HG03565 (cell line): ENCODE results near the gene CDCA8.

ENCODE experiments used
- ATAC-seq: cut with Tn5 transposase; IDR thresholded peaks from one replicate; pipeline ENCODE4 v1.9.1; 2021; ENCODE audit warnings: mild to moderate bottlenecking, moderate library complexity; ENCODE audit not compliant: unreplicated experiment

Gene CDCA8

DNA sequence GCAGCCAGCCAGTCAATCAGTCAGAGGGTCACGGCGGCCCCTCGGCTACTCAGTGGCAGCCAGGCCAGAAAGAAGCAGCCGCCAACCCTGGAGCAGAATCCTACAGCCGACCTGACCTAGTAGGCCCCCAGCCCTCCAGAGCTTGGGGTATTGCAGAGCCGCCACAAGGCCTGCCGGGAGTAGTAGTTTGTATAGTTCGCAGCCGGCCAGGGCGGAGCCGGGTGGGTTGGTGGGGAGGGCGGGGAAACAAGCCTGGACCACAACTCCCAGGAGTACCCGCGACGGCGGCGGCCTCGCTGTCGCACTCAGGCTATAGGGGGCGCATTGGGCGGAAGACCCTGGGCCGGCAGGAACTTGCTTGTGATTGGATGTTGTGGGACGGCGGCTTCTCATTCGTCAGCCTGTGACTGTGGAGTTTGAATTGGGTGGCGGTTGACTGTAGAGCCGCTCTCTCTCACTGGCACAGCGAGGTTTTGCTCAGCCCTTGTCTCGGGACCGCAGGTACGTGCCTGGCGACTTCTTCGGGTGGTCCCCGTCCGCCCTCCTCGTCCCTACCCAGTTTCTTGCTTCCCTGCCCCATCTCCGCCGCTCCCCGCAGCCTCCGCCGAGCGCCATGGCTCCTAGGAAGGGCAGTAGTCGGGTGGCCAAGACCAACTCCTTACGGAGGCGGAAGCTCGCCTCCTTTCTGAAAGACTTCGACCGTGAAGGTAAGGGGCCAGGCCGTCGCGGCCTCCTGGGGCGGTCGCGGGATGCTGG is at the start of gene CDCA8:
Gene CDCA8, plus strand, starts transcription at position 439 of the 756 bp plus-strand sequence. Its CDS starts 175 bp downstream, at position 614.
- peak; percentile 80 for ATAC-seq

DNA sequence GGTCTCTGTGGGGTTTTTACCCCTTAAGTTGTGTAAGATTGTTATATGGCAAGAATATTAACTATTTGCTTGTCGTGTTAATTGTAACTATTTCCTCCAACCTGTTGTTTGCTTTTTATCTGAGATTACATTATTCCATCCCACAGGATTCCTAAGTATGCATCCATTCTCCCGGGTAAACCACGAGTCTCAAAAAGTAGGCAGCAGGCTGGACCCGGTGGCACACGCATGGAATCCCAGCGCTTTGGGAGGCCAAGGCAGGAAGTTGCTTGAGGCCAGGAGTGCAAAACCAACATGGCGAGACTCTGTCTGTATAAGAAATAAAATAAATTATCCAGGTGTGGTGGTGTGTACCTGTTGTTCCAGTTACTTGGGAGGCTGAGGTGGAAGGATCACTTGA is 45.0 kb upstream of the CDCA8 start:
- ATAC-seq: no peak

DNA sequence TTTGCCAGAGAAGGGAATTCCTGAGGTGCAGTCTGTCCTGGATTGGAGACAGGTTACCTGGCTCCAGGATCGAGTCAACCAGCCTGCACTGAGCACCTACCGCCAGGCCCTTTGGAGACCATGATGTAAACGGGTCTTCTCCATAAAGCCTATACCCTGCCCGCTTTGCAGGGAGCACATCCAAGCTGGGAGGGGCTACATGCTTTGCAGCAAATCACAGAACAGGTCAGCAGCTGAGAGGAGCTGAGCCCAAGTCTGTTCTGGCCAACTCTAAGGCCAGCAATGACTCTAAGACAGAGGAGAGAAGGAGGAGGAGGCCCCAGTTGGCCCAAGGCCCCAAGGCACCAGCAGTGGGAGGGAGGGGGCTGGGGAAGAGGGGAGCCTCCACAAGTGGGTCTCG is 42.1 kb upstream of the CDCA8 start:
- no peak for ATAC-seq

DNA sequence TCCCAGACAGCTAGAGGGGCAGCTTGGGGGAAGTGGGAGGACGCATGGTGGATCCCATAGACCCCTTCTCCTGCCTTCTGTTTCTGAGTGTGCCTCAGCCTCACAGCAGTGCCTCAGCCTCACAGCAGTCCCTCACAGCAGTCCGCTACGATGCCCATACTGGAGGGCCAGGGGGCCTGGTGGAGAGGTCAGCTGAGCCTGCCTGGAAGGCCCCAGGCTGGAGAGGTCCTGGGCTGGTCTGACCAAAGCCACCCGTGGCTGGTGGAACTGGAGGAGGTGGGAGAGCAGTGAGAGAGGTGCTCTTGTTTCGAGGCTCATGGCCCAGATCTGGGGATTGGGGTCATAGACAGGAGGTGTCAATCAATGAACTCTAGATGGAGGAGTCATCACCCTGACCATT is 41.6 kb upstream of the CDCA8 start:
- ATAC-seq: no peak

DNA sequence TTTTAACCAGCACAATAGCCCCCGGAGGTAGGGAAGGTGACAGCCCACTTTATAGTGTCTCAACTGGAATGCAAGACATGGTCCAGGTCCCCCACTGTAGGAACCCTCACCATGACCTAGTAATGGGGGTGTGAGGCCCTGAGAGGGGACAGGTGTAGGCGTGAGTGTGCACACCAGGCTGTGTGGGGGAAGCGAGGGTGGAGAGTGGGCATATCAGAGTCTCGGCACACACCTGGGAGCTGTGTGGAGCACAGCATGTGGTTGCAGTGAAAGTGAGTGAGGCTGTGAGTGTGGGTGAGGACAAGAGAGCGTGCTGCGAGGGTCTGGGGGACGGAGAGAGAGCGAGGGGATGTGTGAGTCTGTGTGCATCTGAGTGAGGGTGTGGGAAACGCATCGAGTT is 40.5 kb upstream of the CDCA8 start:
- ATAC-seq: no peak

DNA sequence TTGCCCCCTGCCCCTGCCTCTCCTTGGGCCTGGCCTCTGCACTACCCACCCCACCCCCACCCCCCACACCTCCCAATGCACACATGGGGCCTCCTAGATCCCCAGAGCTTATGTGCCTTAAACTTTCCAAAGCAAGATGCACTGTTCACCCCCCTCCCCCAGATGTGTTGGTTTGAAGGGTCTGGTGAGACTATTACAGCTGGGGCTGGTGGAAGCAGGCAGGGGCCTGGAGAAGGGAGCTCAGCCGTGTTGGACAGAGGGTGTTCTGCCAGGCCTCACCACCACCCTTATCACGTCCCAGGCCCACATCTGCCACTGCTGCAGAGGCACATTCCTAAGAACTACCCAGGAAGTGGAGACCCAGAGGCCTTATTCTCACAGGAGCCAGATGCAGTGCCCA is 39.3 kb upstream of the CDCA8 start:
- no peak for ATAC-seq

DNA sequence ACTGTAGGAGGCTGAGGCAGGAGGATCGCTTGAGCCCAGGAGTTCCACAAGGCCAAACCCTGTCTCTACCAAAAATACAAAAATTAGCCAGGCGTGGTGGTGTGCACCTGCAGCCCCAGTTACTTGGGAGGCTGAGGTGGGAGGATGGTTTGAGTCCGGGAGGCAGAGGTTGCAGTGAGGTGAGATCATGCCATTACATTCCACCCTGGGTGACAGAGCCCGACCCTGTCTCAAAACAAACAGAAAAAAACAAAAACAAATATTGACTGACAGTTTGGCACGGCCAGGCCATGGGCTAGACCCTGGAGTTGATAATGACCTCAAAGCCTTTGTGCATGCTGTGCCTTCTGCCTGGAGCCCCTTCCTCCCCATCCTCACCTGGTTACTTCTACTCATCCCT is 38.4 kb upstream of the CDCA8 start:
- ATAC-seq: no peak

DNA sequence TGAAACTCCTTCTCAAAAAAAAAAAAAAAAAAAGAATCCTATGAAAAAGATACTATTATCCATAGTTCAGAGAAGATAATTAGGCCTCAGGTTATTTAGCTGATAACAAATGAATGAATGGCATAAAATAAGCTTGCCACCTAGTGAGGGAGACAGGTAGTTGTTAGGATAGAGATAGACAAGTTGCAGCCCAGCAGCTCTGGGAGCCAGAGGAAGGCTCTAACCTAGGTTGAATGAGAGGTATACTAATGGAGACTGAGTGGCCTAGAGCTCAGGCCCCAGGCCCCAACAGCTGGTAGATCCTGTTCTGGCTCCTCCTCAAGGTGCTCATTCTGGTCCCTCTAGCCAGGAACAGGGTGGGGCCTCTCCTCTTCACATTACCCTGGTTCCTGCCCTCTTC is 37.0 kb upstream of the CDCA8 start:
- no peak for ATAC-seq

DNA sequence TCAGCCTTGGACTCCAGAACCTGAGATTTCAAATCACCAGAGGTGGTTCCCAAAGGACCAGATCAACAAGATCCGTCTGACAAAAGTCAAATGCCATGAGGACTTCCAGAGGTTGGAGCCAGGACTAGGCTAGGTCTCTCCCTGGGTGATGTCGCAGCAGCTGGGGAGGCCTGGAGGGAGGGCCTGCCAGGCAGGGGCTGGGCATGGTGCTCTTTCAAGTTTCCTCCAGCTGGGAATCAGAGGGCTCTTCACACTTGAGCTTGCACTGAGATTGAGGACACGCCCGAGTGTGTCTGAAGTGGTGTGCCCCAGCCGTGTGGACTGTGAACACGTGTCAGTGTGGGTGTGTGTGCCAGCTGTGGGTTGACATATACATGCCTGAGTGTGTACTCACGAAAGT is 36.3 kb upstream of the CDCA8 start:
- no peak for ATAC-seq

DNA sequence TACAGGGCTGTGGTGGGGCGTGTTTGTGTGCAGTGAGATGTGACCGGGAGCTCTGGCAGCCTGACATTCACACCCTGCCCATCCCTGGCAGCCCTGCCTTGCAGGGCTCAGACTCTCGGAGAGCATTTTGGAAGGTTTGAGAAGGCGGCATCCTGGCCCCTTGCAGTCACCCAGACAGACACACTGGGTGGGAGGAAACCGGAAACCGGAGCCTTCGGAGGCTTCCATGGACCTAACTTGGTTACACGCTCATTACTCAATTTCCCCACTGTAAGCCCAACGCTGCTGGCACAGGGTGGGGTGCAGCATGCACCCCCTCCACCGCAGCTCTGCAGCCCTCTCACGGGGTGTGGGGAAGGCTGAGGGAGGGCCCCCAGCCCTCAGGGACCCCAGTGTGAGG is 35.4 kb upstream of the CDCA8 start:
- no peak for ATAC-seq

DNA sequence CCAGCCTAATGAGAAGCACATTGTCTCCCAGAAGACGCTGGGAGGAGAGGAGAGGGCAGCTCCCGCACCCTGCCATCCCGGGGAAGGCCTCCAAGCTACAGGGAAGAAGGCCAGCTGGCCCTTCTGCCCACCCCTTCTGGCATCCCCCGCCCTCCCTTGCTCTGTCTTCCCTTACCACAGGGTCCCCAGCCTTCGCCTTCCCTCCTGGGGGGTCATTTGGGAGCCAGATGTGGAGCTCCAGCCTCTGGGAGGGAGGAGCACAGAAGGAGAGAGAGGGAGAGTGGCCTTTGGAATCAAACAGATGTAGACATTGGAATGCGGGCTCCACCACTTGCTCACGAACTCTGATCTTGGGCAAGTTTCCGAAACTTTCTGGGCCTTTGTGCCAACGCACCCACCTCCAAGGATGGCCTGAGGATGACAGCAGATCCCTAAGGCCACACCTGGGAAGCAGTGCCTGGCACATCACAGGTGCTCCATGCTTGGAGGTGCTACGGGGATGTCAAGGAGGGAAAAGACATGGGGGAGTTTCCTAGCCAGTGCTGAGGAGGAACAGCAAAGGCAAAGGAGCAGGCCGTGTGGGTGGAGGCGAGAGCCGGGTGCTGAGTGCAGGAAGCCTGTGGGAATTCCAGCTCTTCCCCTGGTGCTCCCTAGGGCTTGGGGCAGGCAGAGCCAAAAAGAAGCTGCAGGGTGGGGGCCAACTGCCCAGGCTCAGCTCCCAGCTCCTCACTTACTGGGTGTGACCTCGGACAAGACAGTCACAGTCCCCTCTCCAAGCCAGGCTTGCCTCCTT is 34.5 kb upstream of the CDCA8 start:
- no peak for ATAC-seq

DNA sequence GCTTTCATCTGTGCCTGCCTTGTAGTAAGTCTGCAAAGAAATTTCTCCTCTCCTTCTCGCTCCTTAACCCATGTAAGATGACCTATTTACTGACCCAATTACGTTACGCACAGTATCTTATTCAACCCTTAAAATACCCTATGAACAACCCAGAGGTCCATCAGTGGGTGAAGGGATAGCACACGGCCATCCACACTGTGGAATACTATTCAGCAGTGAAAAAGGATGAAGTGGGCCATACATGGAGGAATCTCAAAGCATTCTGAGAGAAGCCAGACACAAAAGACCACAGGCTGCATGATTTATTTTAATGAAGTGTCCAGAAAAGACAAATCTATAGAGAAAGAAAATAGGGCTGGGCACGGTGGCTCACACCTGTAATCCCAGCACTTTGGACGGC is 33.8 kb upstream of the CDCA8 start:
- ATAC-seq: no peak

DNA sequence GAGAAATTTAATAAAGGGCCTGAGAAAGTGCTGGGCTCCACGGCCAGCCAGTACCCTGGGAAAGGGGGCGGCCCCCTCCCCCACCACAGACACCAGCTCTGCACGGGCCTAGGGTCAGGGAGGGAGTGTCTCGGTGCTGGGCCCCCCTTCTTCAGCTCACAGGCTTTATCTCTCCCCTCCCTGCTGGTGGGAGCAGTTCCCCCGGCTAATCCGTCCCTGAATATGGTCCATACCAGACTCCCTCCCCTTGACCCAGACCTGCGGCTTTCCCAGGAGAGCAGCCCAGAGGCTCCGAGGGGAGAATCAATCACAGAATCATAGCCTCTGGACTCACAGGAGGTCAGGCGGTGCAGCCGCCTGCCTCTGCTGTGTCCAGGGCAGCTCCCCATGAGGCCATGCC is 31.7 kb upstream of the CDCA8 start:
- no peak for ATAC-seq

DNA sequence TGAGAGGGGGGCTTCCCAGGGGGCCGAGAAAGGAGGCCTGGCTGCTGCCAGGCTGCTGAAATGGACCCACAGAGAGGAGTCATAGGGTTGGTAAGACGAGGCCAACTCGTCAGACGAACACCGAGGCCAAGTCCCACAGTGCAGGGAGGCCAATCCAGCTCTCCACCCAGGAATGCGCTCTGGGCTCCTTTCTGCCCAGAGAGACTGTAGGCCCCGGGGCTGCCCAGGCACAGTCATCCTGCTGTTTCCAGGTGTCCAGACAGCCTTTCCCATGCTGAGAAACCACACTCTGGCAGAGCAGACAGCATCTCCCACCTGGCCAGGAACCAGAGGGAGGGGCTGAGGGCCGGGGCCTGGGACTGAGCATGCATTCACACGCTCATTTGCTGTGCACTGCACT is 30.9 kb upstream of the CDCA8 start:
- ATAC-seq: no peak

DNA sequence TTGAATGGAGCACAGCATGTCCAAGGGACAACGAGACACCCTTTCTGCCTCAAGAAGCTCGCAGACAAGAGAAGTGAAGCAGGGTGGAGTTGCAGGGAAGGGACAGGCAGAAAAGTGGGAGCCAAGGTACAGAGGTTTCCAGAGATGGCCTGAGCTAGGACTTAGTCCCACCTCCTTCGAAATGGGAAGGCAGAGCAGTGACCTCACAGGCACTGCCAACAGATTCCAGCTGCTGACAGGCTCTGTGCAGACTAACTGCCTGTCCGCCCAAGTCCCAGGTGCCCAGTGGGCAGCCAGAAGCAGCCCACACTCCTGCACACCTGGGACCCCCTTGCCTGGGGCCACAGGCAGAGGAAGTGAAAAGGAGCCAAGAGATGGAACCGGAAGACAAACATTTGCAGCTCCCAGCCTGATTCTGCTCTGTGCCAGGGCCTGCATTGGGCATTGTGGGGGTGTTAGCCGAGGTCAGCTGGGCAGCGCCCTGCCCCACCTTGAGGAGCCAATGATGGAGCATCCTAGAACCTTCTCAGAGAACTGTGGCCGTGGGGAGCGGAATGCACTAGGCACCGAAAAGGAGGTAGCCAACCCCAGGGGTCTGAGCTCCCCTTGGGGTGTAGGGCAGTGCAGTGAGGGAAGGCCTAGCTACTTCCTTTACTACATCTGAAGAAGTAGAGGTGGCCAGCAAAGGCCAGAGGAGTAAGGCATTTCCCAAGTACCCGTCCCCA is 30.1 kb upstream of the CDCA8 start:
- no peak for ATAC-seq

DNA sequence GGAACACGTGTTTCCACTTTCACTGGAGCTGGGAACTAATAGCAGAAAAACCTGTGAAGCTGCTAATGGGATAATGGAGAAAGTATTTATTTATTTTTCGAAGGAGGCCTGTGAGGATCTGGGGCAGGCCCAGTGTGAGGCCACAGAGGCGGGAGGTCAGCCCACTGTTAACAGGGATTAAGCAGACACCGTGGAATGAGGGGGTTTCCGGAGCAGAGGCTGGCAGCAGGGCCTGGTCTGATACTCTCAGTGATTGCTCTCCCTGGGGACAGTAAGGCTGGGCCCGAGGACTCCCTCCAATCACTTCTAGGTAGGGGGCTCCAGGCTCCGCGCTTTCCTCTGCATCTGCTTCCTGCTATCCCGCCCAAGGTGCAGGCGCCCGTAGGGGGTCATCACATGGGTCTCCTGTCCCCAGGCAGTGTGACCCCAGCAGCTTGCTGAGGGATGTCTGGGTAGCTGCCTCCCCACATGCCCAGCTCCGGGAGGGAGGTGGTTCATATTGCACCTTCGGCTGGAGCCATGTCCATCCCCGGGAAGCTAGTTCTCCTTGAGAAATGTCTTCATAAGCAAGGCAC is 28.8 kb upstream of the CDCA8 start:
- no peak for ATAC-seq

DNA sequence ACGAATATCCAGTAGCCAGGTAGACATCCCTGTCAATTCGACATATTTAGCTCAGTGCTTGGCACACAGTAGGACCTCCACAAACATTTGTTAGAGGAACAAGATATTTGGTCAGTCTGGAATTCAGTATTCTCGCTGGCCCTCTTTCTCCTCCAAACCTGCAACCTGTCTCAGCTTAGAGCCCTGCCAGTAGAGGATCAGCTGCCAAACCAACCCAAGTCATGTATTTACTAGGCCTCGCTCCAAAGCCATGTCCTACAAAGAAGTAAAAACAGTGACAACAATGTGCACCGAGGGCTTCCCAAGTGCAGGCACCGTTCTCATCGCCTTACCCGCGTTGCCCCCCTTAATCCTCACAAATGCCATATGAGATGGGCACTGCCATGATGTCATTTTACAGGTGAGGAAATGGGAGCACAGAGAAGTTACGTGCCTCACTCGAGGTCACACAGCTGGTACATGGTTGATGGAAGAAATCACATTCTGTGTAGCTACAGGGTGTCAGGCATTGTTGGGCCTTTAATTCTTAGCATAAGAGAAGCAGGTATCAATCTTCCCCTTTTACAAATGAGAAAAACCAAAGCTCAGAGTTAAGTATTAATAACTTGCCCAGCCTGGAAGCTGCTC is 26.0 kb upstream of the CDCA8 start:
- ATAC-seq: no peak

DNA sequence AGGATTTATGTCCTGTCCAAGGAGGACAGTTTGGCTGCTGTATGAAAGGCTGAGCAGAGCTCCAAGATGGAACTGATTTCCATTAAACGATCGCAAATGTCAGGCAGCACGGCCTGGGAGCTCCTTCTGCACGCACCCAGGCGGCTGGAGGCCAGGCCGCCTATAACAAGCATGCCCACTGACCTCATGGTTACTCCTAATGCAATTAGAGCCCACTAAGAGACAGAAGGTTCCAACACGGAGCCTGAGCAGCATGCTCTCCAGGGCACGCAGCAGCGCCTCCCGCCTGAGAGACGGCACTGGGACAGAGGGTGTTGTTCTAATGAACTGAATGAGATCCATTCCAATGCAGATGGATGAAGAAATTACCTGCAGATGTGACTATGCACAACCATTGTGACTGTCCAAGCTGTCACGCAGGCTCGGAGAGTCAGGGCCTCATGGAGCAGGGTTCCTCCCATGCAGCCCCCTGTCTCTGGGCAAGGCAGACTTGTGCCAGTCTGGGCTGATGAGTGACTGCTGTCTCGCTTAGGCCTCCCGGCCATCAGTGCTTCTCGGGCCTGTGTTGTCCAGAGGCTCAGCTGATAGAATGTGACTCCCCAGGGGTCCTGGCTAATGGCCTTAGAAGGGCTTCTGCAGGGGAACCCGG is 25.2 kb upstream of the CDCA8 start:
- ATAC-seq: no peak

DNA sequence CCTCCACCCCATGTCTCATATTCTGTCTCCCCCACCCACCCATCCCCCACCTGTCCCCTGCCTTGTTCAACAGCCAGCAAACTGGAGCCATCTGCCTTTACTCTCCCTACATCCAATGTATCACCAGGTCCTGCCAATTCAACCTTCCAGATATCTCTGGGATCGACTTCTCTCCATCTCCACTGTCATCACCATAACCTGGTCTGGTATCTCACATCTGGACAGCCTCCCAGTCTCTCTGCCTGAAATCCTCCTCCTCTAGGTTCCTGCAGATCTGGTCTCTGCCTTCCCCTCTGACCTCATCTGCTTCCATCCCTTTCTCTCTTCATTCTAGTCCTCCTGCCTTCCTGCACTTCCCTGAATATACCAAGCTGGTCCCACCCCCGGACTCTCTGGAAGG is 22.2 kb upstream of the CDCA8 start:
- ATAC-seq: no peak

DNA sequence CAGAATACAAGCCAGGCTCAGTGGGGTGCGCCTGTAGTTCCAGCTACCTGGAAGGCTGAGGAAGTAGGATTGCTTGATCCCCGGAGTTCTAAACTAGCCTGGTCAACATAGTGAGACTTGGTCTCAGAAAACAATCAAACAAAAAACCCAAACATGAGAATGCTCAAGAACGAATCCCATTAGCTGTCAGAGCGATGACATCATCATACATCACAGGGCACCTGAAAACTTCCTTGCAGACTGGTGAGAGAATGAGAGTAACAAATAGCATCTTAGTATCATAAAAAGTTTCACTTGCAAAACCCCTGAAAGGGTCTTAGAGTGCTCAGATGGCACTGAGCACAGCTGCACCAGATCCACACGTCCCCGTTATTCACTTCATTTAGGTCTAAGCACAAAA is 21.1 kb upstream of the CDCA8 start:
- no peak for ATAC-seq
